Astrocyte (in vitro differentiated cells and primary cell): Measurements from ENCODE around the gene PNLIPRP1. TPM values are rescaled to one million over a fixed set of nuclear protein-coding genes. Genes with fewer than 3 reads are reported as not detected.

Source experiments
- DNase-seq: peaks from one replicate; pipeline ENCODE4 v3.0.0-alpha.2; 2010; ENCODE audit warnings: low read depth
- FAIRE-seq: peaks from 2 replicates; lab custom pipeline; 2011; peaks lifted over from hg19 to GRCh38; lab: Jason Lieb, UNC
- H2AFZ ChIP-seq: 2 replicates; pipeline ENCODE4 v1.6.0; 2012; ENCODE audit warnings: low read depth, low read length, inconsistent platforms
- H3K27ac ChIP-seq: 2 replicates; pipeline ENCODE4 v1.5.1; 2011; ENCODE audit warnings: low read depth, low read length, inconsistent platforms
- H3K27me3 ChIP-seq: 2 replicates; pipeline ENCODE4 v1.6.0; 2011; ENCODE audit warnings: low read length, inconsistent platforms; ENCODE audit not compliant: insufficient read depth
- H3K36me3 ChIP-seq: 2 replicates; pipeline ENCODE4 v1.5.1; 2011; ENCODE audit warnings: low read length, inconsistent platforms; ENCODE audit not compliant: insufficient read depth
- H3K4me1 ChIP-seq: 2 replicates; pipeline ENCODE4 v1.5.1; 2011; ENCODE audit warnings: low read length, inconsistent platforms; ENCODE audit not compliant: insufficient read depth
- H3K4me2 ChIP-seq: 2 replicates; pipeline ENCODE4 v1.6.0; 2012; ENCODE audit warnings: low read length, inconsistent platforms
- H3K4me3 ChIP-seq: 2 replicates; pipeline ENCODE4 v1.5.1; 2011; ENCODE audit warnings: low read depth, mild to moderate bottlenecking, low read length, inconsistent platforms; ENCODE audit not compliant: insufficient read depth
- H3K79me2 ChIP-seq: 2 replicates; pipeline ENCODE4 v1.6.0; 2012; ENCODE audit warnings: mild to moderate bottlenecking, low read length, inconsistent platforms; ENCODE audit not compliant: insufficient read depth
- H3K9ac ChIP-seq: 2 replicates; pipeline ENCODE4 v1.6.0; 2012; ENCODE audit warnings: mild to moderate bottlenecking, low read length, inconsistent platforms
- H3K9me3 ChIP-seq: 2 replicates; pipeline ENCODE4 v1.5.1; 2012; ENCODE audit warnings: low read depth, mild to moderate bottlenecking, low read length, inconsistent platforms; ENCODE audit not compliant: insufficient read depth
- H4K20me1 ChIP-seq: 2 replicates; pipeline ENCODE4 v1.6.0; 2012; ENCODE audit warnings: low read length, inconsistent platforms; ENCODE audit not compliant: insufficient read depth
- H3K27ac Mint-ChIP-seq: one replicate; pipeline ENCODE4 v1.8.0; 2021; ENCODE audit warnings: mild to moderate bottlenecking, mixed read lengths; ENCODE audit not compliant: unreplicated experiment
- H3K27me3 Mint-ChIP-seq: one replicate; pipeline ENCODE4 v1.8.0; 2021; ENCODE audit warnings: low read depth, mixed read lengths; ENCODE audit not compliant: unreplicated experiment
- H3K36me3 Mint-ChIP-seq: one replicate; pipeline ENCODE4 v1.8.0; 2021; ENCODE audit warnings: low read depth, mixed read lengths; ENCODE audit not compliant: unreplicated experiment
- H3K4me1 Mint-ChIP-seq: one replicate; pipeline ENCODE4 v1.8.0; 2021; ENCODE audit warnings: low read depth, mixed read lengths; ENCODE audit not compliant: unreplicated experiment
- H3K4me3 Mint-ChIP-seq: one replicate; pipeline ENCODE4 v1.8.0; 2021; ENCODE audit warnings: mild to moderate bottlenecking, moderate library complexity, mixed read lengths; ENCODE audit not compliant: unreplicated experiment
- H3K9me3 Mint-ChIP-seq: one replicate; pipeline ENCODE4 v1.8.0; 2021; ENCODE audit warnings: mild to moderate bottlenecking, mixed read lengths; ENCODE audit not compliant: unreplicated experiment
- EZH2 ChIP-seq: IDR thresholded peaks from 2 replicates; pipeline ENCODE4 v1.6.1; 2012; ENCODE audit warnings: mild to moderate bottlenecking, low read length, inconsistent platforms; ENCODE audit not compliant: insufficient read depth
- total RNA-seq: library from RNA; stranded (reverse); gene quantifications from 2 replicates; pipeline ENCODE4 v1.2.1, GENCODE V29; 2021
- TF ChIP-seq, protein P1 (sequence below): IDR thresholded peaks from 2 replicates; pipeline ENCODE4 v1.5.1; 2011; ENCODE audit warnings: low read depth, mild to moderate bottlenecking, inconsistent platforms, low read length, moderate library complexity; ENCODE audit not compliant: insufficient read depth

The PNLIPRP1 gene
- total RNA-seq, 1 donor from 2014 or later = not detected

- H3K27ac Mint-ChIP-seq = no peak overlapping the region
- H3K4me3 ChIP-seq = no peak overlapping the region
- no peak overlapping the region for H3K9ac ChIP-seq
- H2AFZ ChIP-seq = no peak overlapping the region
- no peaks in the 10 kb centered on the region for H3K9me3 Mint-ChIP-seq
- no peak overlapping the region for H3K4me3 Mint-ChIP-seq
- H3K4me1 ChIP-seq = no peaks in the 10 kb centered on the region
- H3K4me1 Mint-ChIP-seq = no peaks in the 10 kb centered on the region
- no peaks in the 10 kb centered on the region for H3K79me2 ChIP-seq
- DNase-seq (no peak), FAIRE-seq (no peak)
- no peak overlapping the region for H3K4me2 ChIP-seq
- H3K36me3 ChIP-seq = no peaks in the 10 kb centered on the region
- TF ChIP-seq, protein P1, sequence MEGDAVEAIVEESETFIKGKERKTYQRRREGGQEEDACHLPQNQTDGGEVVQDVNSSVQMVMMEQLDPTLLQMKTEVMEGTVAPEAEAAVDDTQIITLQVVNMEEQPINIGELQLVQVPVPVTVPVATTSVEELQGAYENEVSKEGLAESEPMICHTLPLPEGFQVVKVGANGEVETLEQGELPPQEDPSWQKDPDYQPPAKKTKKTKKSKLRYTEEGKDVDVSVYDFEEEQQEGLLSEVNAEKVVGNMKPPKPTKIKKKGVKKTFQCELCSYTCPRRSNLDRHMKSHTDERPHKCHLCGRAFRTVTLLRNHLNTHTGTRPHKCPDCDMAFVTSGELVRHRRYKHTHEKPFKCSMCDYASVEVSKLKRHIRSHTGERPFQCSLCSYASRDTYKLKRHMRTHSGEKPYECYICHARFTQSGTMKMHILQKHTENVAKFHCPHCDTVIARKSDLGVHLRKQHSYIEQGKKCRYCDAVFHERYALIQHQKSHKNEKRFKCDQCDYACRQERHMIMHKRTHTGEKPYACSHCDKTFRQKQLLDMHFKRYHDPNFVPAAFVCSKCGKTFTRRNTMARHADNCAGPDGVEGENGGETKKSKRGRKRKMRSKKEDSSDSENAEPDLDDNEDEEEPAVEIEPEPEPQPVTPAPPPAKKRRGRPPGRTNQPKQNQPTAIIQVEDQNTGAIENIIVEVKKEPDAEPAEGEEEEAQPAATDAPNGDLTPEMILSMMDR = no peak
- no peak for TF ChIP-seq EZH2
- no peaks in the 10 kb centered on the region for H3K36me3 Mint-ChIP-seq
- no peaks in the 10 kb centered on the region for H3K9me3 ChIP-seq
- peaks cover 10% of the 10 kb centered on the region for H3K27me3 Mint-ChIP-seq
- H4K20me1 ChIP-seq = no peaks in the 10 kb centered on the region
- H3K27ac ChIP-seq = no peak overlapping the region
- H3K27me3 ChIP-seq = no peaks in the 10 kb centered on the region
Observed at GRCh38 chr10:116565534-116565933, 25.2 kb upstream of the PNLIPRP1 start.

- H3K36me3 ChIP-seq = no peaks in the 10 kb centered on the region
- no peak overlapping the region for H2AFZ ChIP-seq
- no peaks in the 10 kb centered on the region for H4K20me1 ChIP-seq
- Mint-ChIP-seq H3K27ac (no peak overlapping the region), H3K4me3 (no peak overlapping the region), H3K4me1 (no peaks in the 10 kb centered on the region), H3K9me3 (no peaks in the 10 kb centered on the region), H3K27me3 (peaks cover 10% of the 10 kb centered on the region), H3K36me3 (no peaks in the 10 kb centered on the region)
- no peak overlapping the region for H3K9ac ChIP-seq
- H3K9me3 ChIP-seq = no peaks in the 10 kb centered on the region
- FAIRE-seq (no peak), DNase-seq (no peak)
- H3K4me1 ChIP-seq = no peaks in the 10 kb centered on the region
- no peaks in the 10 kb centered on the region for H3K79me2 ChIP-seq
- no peak overlapping the region for H3K4me3 ChIP-seq
- no peaks in the 10 kb centered on the region for H3K27me3 ChIP-seq
- H3K27ac ChIP-seq = no peak overlapping the region
- TF ChIP-seq, protein P1 = no peak
- no peak for TF ChIP-seq EZH2
- no peak overlapping the region for H3K4me2 ChIP-seq
Observed at GRCh38 chr10:116566932-116567331, 23.8 kb upstream of the PNLIPRP1 start.

GRCh38 chr10:116567335-116567734 lies 23.4 kb upstream of the PNLIPRP1 start:
- no peak overlapping the region for H3K4me3 ChIP-seq
- Mint-ChIP-seq H3K9me3 (no peaks in the 10 kb centered on the region), H3K27ac (no peak overlapping the region), H3K4me3 (no peak overlapping the region), H3K27me3 (peaks cover 10% of the 10 kb centered on the region), H3K36me3 (no peaks in the 10 kb centered on the region), H3K4me1 (no peaks in the 10 kb centered on the region)
- DNase-seq (no peak), FAIRE-seq (no peak)
- H4K20me1 ChIP-seq = no peaks in the 10 kb centered on the region
- H3K9me3 ChIP-seq = no peaks in the 10 kb centered on the region
- H2AFZ ChIP-seq = no peak overlapping the region
- no peak overlapping the region for H3K9ac ChIP-seq
- H3K36me3 ChIP-seq = no peaks in the 10 kb centered on the region
- H3K27ac ChIP-seq = no peak overlapping the region
- no peaks in the 10 kb centered on the region for H3K27me3 ChIP-seq
- TF ChIP-seq, protein P1 = no peak
- no peak for TF ChIP-seq EZH2
- H3K4me2 ChIP-seq = no peak overlapping the region
- no peaks in the 10 kb centered on the region for H3K4me1 ChIP-seq
- H3K79me2 ChIP-seq = no peaks in the 10 kb centered on the region
